H1 (cell line): ENCODE data around the gene MAP3K10. TPM values are rescaled to one million over a fixed set of nuclear protein-coding genes. Genes with fewer than 3 reads are reported as not detected.

Experiments
- E2F6 ChIP-seq: IDR thresholded peaks from 2 replicates; pipeline ENCODE4 v1.6.1; 2012; ENCODE audit warnings: inconsistent platforms
- polyA plus RNA-seq, 7 experiments: library from polyadenylated mRNA; depleted of rRNA in 3 of 7; stranded (reverse) in 5 of 7; unstranded in 2 of 7; fragments of >200 nt in 5 of 7; fragments of 200-250 nt in 2 of 7; gene quantifications; 1 replicate in 5 of 7; 2 replicates in 1 of 7; 4 replicates in 1 of 7; pipeline versions ENCODE4 v1.2.1 to v1.2.3, GENCODE V29; 2011 to 2013; ENCODE audit warnings: missing spikeins in 2 of 7, mixed read lengths in 2 of 7
- total RNA-seq: library from RNA; stranded (reverse); fragmentation: NEBNext Ultra II Directional; extraction: Animal tissue kit (Norgen Biotek cat#: 25700); gene quantifications from 2 replicates; pipeline ENCODE4 v1.2.1, GENCODE V29; 2021

MAP3K10 gene
- total and polyA plus RNA-seq, 2 of the 8 experiments (the other 6 are each of a cell fraction or from before 2014, with no cell fraction given): 4.9 to 15.9 TPM

DNA sequence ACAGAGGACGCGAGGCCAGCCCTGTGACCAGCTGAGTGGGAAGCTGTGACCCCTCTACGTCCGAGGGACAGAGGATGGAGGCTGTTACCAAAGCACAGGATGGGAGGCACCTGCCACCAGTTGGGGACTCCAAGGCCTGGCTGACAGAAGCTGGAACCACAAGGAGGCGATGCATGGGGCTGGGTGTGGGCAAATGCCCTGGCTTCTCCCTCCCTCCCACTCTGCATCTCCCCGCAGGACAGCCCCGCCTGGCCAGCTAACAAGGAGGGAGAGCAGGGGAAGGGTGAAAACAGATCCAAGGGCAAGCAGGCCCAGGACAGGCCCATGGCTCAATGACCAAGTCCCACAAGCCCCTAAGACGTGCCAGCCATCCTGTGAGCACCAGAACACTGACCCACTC lies 65.3 kb downstream of the MAP3K10 start (continued):
- TF ChIP-seq E2F6: no peak
